ENCODE measurements around the gene WBP1.
"Not testable (repeated sequence)": the region's sequence is repeated elsewhere in the genome, so short reads cannot be mapped to it uniquely, and the experiment has no call there.

GRCh38 chr2:74470742-74471141, 12.5 kb downstream of the WBP1 start:
- not testable (repeated sequence) for TF ChIP-seq POLR2AphosphoS5 (IDR thresholded peaks at IDR 0.05; ENCODE audit: low read depth, low read length); POLR2A (IDR thresholded peaks at IDR 0.05; ENCODE audit: low read depth, low read length); TAF1 (IDR thresholded peaks at IDR 0.05; ENCODE audit: borderline replicate concordance, low read depth, low read length)

All from GM12892 (cell line).